Fibroblast of villous mesenchyme (primary cell): ENCODE data around the gene AQP10. TPM values are rescaled to one million over a fixed set of nuclear protein-coding genes. Genes with fewer than 3 reads are reported as not detected.
A peak's percentile ranks its signal among the peaks of the same experiment; 100 is the strongest.
"Not testable (repeated sequence)": the region's sequence is repeated elsewhere in the genome, so short reads cannot be mapped to it uniquely, and the experiment has no call there.

Experiments used
- DNase-seq: peaks from one replicate; pipeline ENCODE4 v3.0.0-alpha.2; 2010; ENCODE audit warnings: low read depth
- H3K4me3 ChIP-seq: 2 replicates; pipeline ENCODE4 v1.5.1; 2011; ENCODE audit warnings: low read depth, mild to moderate bottlenecking, low read length
- small RNA-seq: library from RNA; depleted of rRNA; stranded (forward); fragments of <200 nt; gene quantifications from one replicate; pipeline ENCODE3, GENCODE V24; 2012
- total RNA-seq: library from RNA; depleted of rRNA; stranded (reverse); fragments of >200 nt; gene quantifications from 2 replicates; pipeline ENCODE4 v1.2.3, GENCODE V29; 2012
- TF ChIP-seq, protein P1 (sequence below): IDR thresholded peaks from 2 replicates; pipeline ENCODE4 v1.5.1; 2012; ENCODE audit warnings: low read depth, mild to moderate bottlenecking, low read length; ENCODE audit not compliant: insufficient read depth

AQP10 gene
- total RNA-seq, 1 donor = not detected

DNA sequence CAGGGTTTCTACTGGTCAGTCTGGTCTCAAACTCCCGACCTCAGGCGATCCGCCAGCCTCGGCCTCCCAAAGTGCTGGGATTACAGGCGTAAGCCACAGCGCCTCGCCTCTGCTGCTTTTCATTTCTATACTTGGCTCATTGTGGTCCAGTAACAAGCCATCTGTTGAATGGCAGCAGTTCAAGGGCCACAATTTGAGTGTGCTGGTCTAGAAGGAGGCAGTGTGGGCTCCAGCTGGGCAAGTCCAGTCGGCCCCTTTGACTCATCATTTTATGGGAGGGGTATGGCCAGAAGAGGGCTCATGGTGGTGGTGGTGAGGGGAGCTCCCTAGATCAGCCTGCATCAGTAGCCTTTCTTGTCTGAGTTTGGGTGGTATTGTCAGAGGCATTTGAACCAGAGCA, 37.6 kb downstream of the AQP10 start:
- no peak overlapping the region for H3K4me3 ChIP-seq
- no peak for DNase-seq
- TF ChIP-seq, protein P1, sequence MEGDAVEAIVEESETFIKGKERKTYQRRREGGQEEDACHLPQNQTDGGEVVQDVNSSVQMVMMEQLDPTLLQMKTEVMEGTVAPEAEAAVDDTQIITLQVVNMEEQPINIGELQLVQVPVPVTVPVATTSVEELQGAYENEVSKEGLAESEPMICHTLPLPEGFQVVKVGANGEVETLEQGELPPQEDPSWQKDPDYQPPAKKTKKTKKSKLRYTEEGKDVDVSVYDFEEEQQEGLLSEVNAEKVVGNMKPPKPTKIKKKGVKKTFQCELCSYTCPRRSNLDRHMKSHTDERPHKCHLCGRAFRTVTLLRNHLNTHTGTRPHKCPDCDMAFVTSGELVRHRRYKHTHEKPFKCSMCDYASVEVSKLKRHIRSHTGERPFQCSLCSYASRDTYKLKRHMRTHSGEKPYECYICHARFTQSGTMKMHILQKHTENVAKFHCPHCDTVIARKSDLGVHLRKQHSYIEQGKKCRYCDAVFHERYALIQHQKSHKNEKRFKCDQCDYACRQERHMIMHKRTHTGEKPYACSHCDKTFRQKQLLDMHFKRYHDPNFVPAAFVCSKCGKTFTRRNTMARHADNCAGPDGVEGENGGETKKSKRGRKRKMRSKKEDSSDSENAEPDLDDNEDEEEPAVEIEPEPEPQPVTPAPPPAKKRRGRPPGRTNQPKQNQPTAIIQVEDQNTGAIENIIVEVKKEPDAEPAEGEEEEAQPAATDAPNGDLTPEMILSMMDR = no peak

DNA sequence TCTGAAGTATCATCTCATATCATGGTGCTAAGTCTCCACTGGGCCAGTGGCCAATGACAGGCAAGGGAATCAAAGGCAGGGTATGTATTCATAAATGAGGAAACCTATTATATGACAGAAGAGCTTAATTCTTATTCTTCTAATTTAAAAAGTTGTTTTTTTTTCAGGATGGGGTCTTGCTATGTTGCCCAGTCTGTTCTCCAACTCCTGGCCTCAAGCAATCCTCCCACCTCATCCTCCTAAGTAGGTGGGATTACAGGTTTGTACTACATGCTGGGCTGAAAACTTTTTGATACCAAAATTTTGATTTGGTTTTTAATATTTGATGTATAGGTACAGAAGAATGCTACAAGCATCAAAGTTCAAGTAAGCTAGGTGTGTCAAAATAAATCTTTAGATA, 39.4 kb downstream of the AQP10 start:
- DNase-seq = no peak
- TF ChIP-seq, protein P1 = no peak
- H3K4me3 ChIP-seq = no peak overlapping the region

DNA sequence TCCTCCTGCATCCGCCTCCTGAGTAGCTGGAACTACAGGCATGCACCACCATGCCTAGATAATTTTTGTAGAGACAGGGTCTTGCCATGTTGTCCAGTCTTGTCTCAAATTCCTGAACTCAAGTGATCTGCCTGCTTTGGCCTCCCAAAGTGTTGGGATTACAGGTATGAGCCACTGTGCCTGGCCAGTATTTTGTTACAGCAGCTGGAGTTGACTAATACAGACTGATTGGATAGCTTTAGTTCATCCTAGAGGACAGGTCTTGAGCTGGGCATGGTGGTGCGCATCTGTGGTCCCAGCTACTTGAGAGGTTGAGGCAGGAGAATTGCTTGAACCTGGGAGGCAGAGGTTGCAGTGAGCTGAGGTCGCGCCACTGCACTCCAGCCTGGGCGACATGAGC, 40.0 kb downstream of the AQP10 start:
- not testable (repeated sequence) for H3K4me3 ChIP-seq, DNase-seq

DNA sequence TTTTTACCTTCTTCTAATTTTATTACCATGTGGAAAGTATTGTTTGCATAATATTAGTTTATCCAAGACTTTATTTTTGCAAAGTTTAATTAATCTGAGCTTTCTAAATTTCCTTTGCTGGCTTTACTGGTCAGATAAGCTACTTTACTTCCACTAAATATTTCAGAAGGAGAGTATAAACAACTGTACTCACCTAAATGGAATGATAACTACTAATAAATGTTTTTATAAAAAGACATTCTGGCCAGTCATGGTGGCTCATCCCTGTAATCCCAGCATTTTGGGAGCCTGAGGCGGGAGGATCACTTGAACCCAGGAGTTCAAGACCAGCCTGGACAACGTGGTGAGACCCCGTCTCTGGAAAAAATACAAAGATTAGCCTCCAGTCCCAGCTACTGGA, 40.5 kb downstream of the AQP10 start:
- peak; percentile 63 for DNase-seq
- TF ChIP-seq, protein P1 = no peak
- no peak overlapping the region for H3K4me3 ChIP-seq

DNA sequence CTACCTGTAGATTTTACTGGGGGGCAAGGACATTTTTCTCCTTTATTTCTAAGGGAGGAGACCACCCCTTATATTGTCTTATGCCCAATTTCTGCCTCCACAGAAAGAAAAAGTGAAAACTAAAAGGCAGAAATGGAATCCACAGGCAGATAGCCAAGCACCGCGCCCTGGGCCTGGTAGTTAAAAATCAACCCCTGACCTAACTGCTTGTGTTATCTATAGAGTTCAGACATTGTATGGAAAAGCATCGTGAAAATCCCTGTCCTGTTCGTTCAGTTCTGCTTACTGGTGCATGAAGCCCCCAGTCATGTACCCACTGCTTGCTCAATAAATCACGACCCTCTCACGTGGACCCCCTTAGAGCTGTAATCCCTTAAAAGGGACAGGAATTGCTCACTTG, 50.5 kb downstream of the AQP10 start:
- H3K4me3 ChIP-seq = no peak overlapping the region
- no peak for DNase-seq
- TF ChIP-seq, protein P1 = no peak

DNA sequence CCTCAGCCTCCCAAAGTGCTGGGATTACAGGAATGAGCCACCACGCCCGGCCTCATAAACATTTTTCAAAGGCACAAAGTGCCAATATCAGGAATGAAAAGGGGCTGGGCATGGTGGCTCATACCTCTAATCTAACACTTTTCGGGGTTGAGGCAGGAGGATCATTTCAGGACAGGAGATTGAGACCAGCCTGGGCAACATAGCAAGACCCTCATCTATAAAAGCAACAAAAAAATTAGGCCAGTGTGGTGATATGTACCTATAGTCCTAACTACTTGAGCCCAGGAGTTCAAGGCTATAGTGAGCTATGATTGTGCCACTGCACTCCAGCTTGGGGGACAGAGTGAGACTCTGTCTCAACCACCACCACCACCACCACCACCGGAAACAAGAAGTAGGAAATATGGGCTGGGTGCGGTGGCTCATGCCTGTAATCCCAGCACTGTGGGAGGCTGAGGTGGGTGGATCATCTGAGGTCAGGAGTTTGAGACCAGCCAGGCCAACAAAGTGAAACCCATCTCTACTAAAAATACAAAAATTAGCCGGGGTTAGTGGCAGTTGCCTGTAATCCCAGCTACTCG, 53.0 kb downstream of the AQP10 start:
- DNase-seq, H3K4me3 ChIP-seq: not testable (repeated sequence)

Small RNA genes lying within 50 kb of the gene (small RNA-seq; reads per million reads assigned to genes)
- gene RF00273 (not detected), gene RNU6-121P (not detected), gene RNU6-239P (not detected), gene RNU7-57P (not detected)

Other genes starting within 250 kb of the AQP10 start
- gene NUP210L, start 166.0 kb upstream of the AQP10 start, total RNA-seq = under 0.01 TPM in 1 of 2 replicates, not detected in the other
- 333 and 503 TPM in 2 replicates for gene TPM3, start 129.0 kb upstream of the AQP10 start, total RNA-seq
- not detected in 2 replicates for gene CFAP141, start 114.8 kb upstream of the AQP10 start, total RNA-seq
- gene UBAP2L, start 100.1 kb upstream of the AQP10 start, total RNA-seq = 79.6 and 126 TPM in 2 replicates
- 153 and 165 TPM in 2 replicates for gene HAX1, start 48.5 kb upstream of the AQP10 start, total RNA-seq
- 107 and 155 TPM in 2 replicates for gene ATP8B2, start 4.4 kb downstream of the AQP10 start, total RNA-seq
- gene IL6R, start 84.2 kb downstream of the AQP10 start, total RNA-seq = 11.6 and 30.2 TPM in 2 replicates
- gene TDRD10, start 181.1 kb downstream of the AQP10 start, total RNA-seq = not detected in 2 replicates
- gene SHE, start 181.3 kb downstream of the AQP10 start, total RNA-seq = not detected in 2 replicates
- gene UBE2Q1, start 237.6 kb downstream of the AQP10 start, total RNA-seq = 24.8 and 36.3 TPM in 2 replicates
- gene CHRNB2, start 246.7 kb downstream of the AQP10 start, total RNA-seq = under 0.01 TPM in 1 of 2 replicates, not detected in the other